Endothelial cell of umbilical vein (primary cell): Measurements from ENCODE around the gene MYZAP. TPM values are rescaled to one million over a fixed set of nuclear protein-coding genes. Genes with fewer than 3 reads are reported as not detected.

ENCODE experiments used
- BruUV-seq: library from RNA; stranded (reverse); fragments of 400-500 nt; replicated peaks from 2 replicates; lab custom pipeline; 2021; lab: Mats Ljungman, UMichigan
- CTCF ChIA-PET: fragments of 300-600, 350-600 bp; sonication (Branson Sonifier 250); formaldehyde crosslinking; loops from one replicate; lab custom pipeline; 2021; ENCODE audit warnings: antibody characterized with exemption, inconsistent platforms; lab: Charles Lee
- POLR2A ChIA-PET: fragments of 300-600, 350-600 bp; sonication (Branson Sonifier 250); formaldehyde crosslinking; loops from one replicate; lab custom pipeline; 2021; ENCODE audit warnings: antibody characterized with exemption, inconsistent platforms; lab: Charles Lee
- DNase-seq: peaks from one replicate; pipeline ENCODE4 v3.0.0-alpha.2; 2011; ENCODE audit warnings: low read depth, low spot score
- FAIRE-seq: peaks from 2 replicates; lab custom pipeline; 2011; peaks lifted over from hg19 to GRCh38; lab: Jason Lieb, UNC
- H2AFZ ChIP-seq: 2 replicates; pipeline ENCODE4 v1.6.0; 2012; ENCODE audit warnings: low read depth, low read length, control low read depth, inconsistent platforms
- H3K27ac ChIP-seq: 2 replicates; pipeline ENCODE4 v1.5.1; 2011; ENCODE audit warnings: low read depth, mild to moderate bottlenecking, control low read depth, low read length, moderate library complexity; ENCODE audit not compliant: insufficient read depth
- H3K27me3 ChIP-seq, 2 experiments: 2 replicates each; pipeline versions ENCODE4 v1.6.0 to v1.6.1; 2011; ENCODE audit warnings: low read length in 2 of 2, mixed read lengths in 1 of 2; ENCODE audit not compliant: control insufficient read depth in 2 of 2, insufficient read depth in 2 of 2
- H3K36me3 ChIP-seq, 2 experiments: 2 replicates in 1 of 2; 3 replicates in 1 of 2; pipeline ENCODE4 v1.5.1; 2011; ENCODE audit warnings: low read length in 2 of 2, mild to moderate bottlenecking in 1 of 2, moderate library complexity in 1 of 2; ENCODE audit not compliant: control insufficient read depth in 2 of 2, insufficient read depth in 2 of 2; ENCODE audit errors: extremely low read depth in 1 of 2
- H3K4me1 ChIP-seq: 3 replicates; pipeline ENCODE4 v1.5.1; 2011; ENCODE audit warnings: mild to moderate bottlenecking, low read length; ENCODE audit not compliant: control insufficient read depth, insufficient read depth; ENCODE audit errors: extremely low read depth
- H3K4me2 ChIP-seq: 2 replicates; pipeline ENCODE4 v1.6.1; 2011; ENCODE audit warnings: low read length, control low read depth, mixed read lengths; ENCODE audit not compliant: insufficient read depth
- H3K4me3 ChIP-seq, 3 experiments: fragments of 200-600 bp in 1 of 3; sonication (generic), shearing (Covaris generic) in 1 of 3; replicated peaks in 1 of 3; 2 replicates each; pipeline ENCODE4 v1.5.1; 2011 to 2016; ENCODE audit warnings: control low read depth in 3 of 3, low read length in 3 of 3, mild to moderate bottlenecking in 2 of 3, inconsistent platforms in 1 of 3, low read depth in 1 of 3, moderate library complexity in 1 of 3; ENCODE audit not compliant: insufficient read depth in 1 of 3
- H3K79me2 ChIP-seq: 2 replicates; pipeline ENCODE4 v1.6.0; 2012; ENCODE audit warnings: low read length, inconsistent platforms; ENCODE audit not compliant: control insufficient read depth, insufficient read depth
- H3K9ac ChIP-seq: replicated peaks from 2 replicates; pipeline ENCODE3; 2011; ENCODE audit warnings: low read length, control low read depth; ENCODE audit not compliant: insufficient read depth; ENCODE audit errors: extremely low read depth
- H3K9me1 ChIP-seq: replicated peaks from 3 replicates; pipeline ENCODE4 v1.6.0; 2011; ENCODE audit warnings: mild to moderate bottlenecking, low read length; ENCODE audit not compliant: control insufficient read depth, insufficient read depth; ENCODE audit errors: extremely low read depth
- H3K9me3 ChIP-seq: replicated peaks from 2 replicates; pipeline ENCODE4 v1.5.1; 2012; ENCODE audit warnings: low read length, inconsistent platforms; ENCODE audit not compliant: control insufficient read depth, insufficient read depth
- H4K20me1 ChIP-seq: replicated peaks from 2 replicates; pipeline ENCODE3; 2011; ENCODE audit warnings: mild to moderate bottlenecking, low read length; ENCODE audit not compliant: control insufficient read depth, insufficient read depth; ENCODE audit errors: extremely low read depth
- CTCF ChIP-seq, 2 donors: IDR thresholded peaks; 1 replicate in 1 of 2; 2 replicates in 1 of 2; pipeline ENCODE4 v1.5.1; 2011; ENCODE audit warnings: low read length in 2 of 2, mild to moderate bottlenecking in 2 of 2, moderate library complexity in 2 of 2, control low read depth in 1 of 2, inconsistent platforms in 1 of 2, low read depth in 1 of 2; ENCODE audit not compliant: insufficient read depth in 1 of 2; ENCODE audit errors: extremely low read depth in 1 of 2
- EZH2 ChIP-seq: IDR thresholded peaks from 2 replicates; pipeline ENCODE4 v1.6.1; 2012; ENCODE audit warnings: borderline replicate concordance, low read depth, mild to moderate bottlenecking, moderate library complexity, low read length, inconsistent platforms; ENCODE audit not compliant: severe bottlenecking
- FOS ChIP-seq: IDR thresholded peaks from 2 replicates; pipeline ENCODE4 v1.6.1; 2011; ENCODE audit warnings: mild to moderate bottlenecking, low read length, moderate library complexity, borderline replicate concordance; ENCODE audit not compliant: insufficient read depth
- GATA2 ChIP-seq: IDR thresholded peaks from 2 replicates; pipeline ENCODE4 v1.7.0; 2011; ENCODE audit warnings: low read depth, mild to moderate bottlenecking, moderate library complexity, mixed read lengths, low read length; ENCODE audit not compliant: insufficient read length, insufficient read depth
- JUN ChIP-seq: IDR thresholded peaks from 2 replicates; pipeline ENCODE4 v1.6.1; 2011; ENCODE audit warnings: borderline replicate concordance, low read depth; ENCODE audit not compliant: insufficient read length, insufficient read depth
- MYC ChIP-seq: IDR thresholded peaks from one replicate; pipeline ENCODE4 v1.6.1; 2011; ENCODE audit warnings: mild to moderate bottlenecking, low read depth, low read length
- POLR2A ChIP-seq: IDR thresholded peaks from 2 replicates; pipeline ENCODE4 v1.6.1; 2012; ENCODE audit warnings: low read depth, mild to moderate bottlenecking, control low read depth, low read length
- POLR2AphosphoS5 ChIP-seq: IDR thresholded peaks from 2 replicates; pipeline ENCODE4 v1.6.1; 2012; ENCODE audit warnings: low read depth, mild to moderate bottlenecking, control low read depth, low read length, moderate library complexity; ENCODE audit not compliant: insufficient read depth
- dilution Hi-C: fragments of 300-500 bp; cut with MboI; formaldehyde crosslinking; loops from one replicate; pipeline ENCODE4 v1.15.0; 2019; ENCODE audit warnings: low sequenced_read_pairs; ENCODE audit not compliant: extremely low pct_ligation_motif_present
- intact Hi-C: fragments of 100-400 bp; cut with micrococcal nuclease; formaldehyde crosslinking; loops from one replicate; pipeline ENCODE4 v1.10.0; 2022
- polyA plus RNA-seq, 4 experiments: library from polyadenylated mRNA; depleted of rRNA in 3 of 4; stranded (reverse) in 3 of 4; unstranded in 1 of 4; fragments of >200 nt; gene quantifications; 2 replicates each; pipeline versions ENCODE4 v1.2.1 to v1.2.3, GENCODE V29; 2011 to 2012; ENCODE audit warnings: missing spikeins in 1 of 4
- total RNA-seq: library from RNA; stranded (reverse); gene quantifications from 2 replicates; pipeline ENCODE4 v1.2.3, GENCODE V29; 2021

The MYZAP gene
- total and polyA plus RNA-seq, 2 donors (not counting 3 experiments of a cell fraction or from before 2014, with no cell fraction given) = 6.3 to 8.1 TPM

- Histone ChIP-seq H3K27ac (no peak overlapping the region), H3K9ac (no peak overlapping the region), H3K9me3 (no peaks in the 10 kb centered on the region), H3K27me3 (no peaks in the 10 kb centered on the region), H3K4me1 (peaks cover 10% of the 10 kb centered on the region), H3K9me1 (no peaks in the 10 kb centered on the region), H4K20me1 (no peaks in the 10 kb centered on the region), H3K36me3 (no peaks in the 10 kb centered on the region), H3K4me2 (no peak overlapping the region), H3K79me2 (no peaks in the 10 kb centered on the region), H2AFZ (no peak overlapping the region), H3K4me3 (no peak overlapping the region)
- FAIRE-seq (no peak), DNase-seq (no peak)
- intact Hi-C loops = loop anchor here (5.0 kb wide), 1 partner anchor 173 kb away; no protein-coding TSS in a partner anchor
- POLR2A ChIA-PET = no interaction called here
- dilution Hi-C loops = no loop called here
- CTCF ChIA-PET = interaction anchor here (1.0 to 4.0 kb wide), 5 partner anchors 12 to 336 kb away, joined by 3 to 25 read pairs (median 4); no protein-coding TSS in a partner anchor
- no TSS peak for BruUV-seq
- TF ChIP-seq POLR2A (no peak), FOS (no peak), POLR2AphosphoS5 (no peak), CTCF (IDR thresholded peaks at IDR 0.05; ENCODE audit: extremely low read depth in 1 of 2, insufficient read depth in 1 of 2, low read depth in 1 of 2, low read length in 2 of 2) (no peak), EZH2 (no peak), JUN (no peak), GATA2 (no peak), MYC (no peak)
These were observed 143.2 kb downstream of the MYZAP start for GRCh38 chr15:57734860-57735259.

Other genes starting within 250 kb of the MYZAP start
- gene CGNL1, start 215.4 kb upstream of the MYZAP start, total RNA-seq = 25.7 and 27.1 TPM in 2 replicates
- 5.9 and 6.9 TPM in 2 replicates for gene CGNL1, start 215.4 kb upstream of the MYZAP start, polyA plus RNA-seq
- gene POLR2M, start 114.8 kb downstream of the MYZAP start, total RNA-seq = 42.5 and 50.6 TPM in 2 replicates
- 38.4 and 68.2 TPM in 2 replicates for gene POLR2M, start 114.8 kb downstream of the MYZAP start, polyA plus RNA-seq